Smooth muscle cell of the brain vasculature (primary cell): ENCODE results near the gene FAM171A1.
"Not testable (repeated sequence)": the region's sequence is repeated elsewhere in the genome, so short reads cannot be mapped to it uniquely, and the experiment has no call there.

Experiments
- DNase-seq: peaks from one replicate; pipeline ENCODE4 v3.0.0-alpha.2; 2012; ENCODE audit warnings: low read depth, low spot score

The FAM171A1 gene

DNA sequence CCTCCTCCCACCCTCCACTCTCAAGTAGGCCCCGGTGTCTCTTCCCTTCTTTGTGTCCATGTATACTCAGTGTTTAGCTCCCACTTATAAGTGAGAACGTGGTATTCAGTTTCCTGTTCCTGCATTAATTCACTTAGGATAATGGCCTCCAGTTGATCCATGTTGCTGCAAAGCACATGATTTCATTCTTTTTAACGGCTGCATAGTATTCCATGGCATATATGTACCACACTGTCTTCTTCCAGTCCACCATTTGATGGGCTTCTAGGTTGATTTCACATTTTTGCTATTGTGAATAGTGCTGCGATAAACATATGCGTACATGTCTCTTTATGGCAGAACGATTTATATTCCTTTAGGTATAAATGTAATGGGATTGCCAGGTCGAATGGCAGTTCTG lies 51.0 kb downstream of the FAM171A1 start:
- DNase-seq, result no peak

DNA sequence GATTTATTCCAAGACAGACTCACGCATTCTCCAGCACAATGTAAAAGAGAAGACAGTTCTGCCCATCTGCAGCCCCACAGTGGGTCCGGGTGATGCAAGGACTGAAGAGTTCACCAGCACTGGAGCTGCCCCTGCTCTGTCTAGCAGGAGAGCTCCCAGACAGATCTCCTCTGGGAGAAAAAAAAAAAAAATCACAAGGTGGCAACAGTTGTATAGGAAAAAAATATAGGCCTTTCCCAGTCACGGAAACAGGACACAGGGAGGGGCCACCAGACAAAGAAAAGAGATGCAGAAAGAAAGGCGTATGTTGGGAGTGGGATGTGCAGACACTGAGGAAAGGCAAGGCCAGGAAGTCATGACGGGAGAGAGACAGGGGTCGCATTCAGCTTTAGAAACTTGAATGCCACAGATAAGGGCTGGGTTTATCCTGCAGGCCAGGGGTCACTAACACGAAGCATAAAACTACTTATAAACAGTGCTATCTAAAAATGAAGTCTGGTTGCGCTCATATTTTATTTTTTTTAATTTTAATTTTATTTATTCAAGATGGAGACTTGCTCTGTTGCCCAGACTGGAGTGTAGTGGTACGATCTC lies 54.1 kb downstream of the FAM171A1 start:
- no peak for DNase-seq

DNA sequence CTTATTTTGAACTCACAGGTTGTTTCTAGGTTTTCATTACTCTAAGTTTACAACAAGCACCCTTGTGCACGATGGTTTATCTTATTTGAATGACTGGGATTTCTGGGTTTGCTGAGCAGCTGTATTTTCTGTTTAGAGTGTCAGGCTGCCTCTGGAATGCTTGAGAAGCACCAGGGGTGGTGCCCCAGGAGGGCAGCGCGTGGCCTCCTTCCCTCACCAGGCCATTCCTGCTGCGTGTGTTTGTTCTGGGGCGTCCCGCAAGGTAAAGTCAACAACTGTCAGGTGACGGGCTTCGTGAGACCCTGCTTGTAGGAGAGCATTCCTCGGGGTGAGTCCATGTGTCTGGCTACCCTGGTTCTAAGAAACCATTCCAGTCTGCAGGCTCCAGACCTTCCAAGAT lies 54.9 kb downstream of the FAM171A1 start:
- DNase-seq, result peak; percentile 45

DNA sequence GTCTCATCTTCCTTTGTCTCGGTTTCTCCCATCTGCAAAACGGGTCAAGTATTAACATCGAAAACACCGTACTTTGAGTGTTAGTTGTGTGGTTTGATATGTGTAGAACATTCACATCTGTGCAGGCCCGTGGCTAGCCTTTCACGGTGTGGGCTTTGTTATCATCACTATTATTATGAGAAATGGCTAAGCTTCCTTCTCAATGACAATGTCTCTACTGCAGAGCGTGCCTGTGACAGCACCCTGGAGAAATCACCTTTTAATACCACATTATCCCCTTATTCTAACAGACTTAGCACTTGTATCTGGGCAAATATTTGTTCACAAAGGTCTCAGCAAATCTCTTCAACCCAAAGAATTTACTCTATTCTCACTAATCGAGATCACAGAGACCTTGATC lies 55.8 kb downstream of the FAM171A1 start:
- DNase-seq, result no peak

DNA sequence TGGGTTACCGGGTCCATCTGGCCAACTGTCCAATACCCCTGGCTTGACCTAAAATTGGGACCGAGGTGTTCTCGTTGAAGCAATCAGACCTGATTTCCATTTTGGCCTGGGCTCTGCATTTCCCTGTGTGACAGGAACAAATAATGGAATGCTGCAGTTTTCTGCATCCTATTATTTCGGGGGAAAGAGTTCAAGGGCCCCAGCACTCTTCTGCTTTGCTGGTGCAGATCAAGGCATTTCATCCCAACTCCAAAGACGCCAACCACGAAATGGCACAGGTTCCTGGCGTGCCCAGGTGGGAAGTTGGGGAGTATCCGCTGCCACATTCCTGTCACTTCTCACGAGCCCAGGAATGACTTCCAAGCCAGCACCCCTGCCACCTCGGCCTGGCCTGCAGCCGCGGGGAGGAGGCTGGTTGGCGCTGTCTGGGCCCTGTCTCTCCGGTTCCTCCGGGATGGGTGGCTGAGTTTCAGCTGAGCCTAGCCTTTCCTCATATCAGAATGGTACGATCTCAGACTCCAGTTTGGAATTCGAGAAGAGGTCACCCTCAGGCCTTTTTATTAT lies 56.5 kb downstream of the FAM171A1 start:
- DNase-seq, result no peak

DNA sequence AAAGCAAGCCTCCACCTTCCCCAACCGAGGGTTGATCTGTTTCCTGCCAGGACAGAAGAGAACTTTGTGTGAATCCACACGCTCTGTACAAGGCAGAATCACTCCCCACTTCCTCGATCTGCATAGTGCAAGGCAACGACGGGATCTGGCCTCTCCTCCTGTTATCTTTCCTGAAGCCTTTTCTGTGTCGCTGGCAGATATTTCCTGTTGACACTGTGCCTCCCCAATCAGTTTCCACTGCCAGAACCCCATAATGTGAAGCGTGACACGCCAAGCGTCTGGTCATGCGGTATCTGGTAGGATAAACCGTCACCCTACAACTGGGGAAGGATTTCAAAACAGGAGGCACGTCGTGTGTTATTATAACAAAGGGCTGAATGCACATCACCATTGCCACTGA lies 57.2 kb downstream of the FAM171A1 start:
- no peak for DNase-seq

DNA sequence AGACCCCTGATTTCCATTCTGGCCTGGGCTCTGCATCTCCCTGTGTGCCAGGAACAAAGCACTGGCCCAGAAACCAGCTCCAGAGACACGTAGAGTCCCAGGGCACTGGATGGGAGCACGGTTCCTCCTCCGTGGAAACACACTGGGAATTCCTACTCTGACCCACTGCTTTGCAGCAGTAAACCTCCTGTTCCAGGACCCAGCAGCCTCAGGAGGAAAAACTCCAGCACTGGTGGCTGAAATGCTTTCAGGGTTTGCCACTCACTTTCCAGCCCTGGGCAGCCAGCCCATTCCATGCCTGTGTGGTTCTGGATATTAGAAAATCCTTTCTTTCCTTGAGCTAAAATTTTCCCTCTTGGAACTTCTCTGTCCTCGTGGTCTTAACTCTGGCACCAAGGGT lies 58.0 kb downstream of the FAM171A1 start:
- no peak for DNase-seq

DNA sequence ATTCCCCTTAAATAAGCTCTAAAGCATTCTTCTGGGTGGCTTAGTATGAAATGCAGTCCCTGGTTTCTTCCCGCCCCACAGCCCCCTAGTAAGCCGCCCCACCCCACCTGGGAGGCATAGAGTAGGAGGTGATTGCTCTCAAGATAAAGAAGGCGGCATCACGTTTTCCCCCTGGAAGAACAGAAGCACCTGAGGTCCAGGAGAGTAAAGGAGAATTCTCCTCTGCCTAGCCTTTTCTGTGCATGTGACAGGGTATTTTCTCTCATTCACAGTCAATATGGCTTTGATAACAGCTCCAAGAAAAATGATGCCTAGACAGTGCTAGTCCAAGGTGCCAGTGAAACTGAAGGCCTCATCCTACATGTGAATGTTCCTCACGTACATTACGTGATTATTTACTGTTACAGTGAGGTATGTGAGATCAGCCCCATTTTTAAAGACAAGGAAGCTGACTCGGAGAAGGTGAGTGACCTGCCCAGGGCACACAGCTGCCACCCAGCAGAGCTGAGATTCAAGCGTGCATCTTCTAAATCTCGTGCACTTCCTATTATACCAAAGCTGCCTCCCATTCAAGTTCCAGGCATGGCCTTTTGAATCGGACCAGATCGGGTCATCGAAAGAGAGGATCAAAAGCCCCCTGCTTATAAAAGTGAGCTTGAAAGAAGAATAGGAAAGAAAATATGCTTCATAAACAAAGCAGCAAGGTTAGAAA lies 59.4 kb downstream of the FAM171A1 start:
- no peak for DNase-seq

DNA sequence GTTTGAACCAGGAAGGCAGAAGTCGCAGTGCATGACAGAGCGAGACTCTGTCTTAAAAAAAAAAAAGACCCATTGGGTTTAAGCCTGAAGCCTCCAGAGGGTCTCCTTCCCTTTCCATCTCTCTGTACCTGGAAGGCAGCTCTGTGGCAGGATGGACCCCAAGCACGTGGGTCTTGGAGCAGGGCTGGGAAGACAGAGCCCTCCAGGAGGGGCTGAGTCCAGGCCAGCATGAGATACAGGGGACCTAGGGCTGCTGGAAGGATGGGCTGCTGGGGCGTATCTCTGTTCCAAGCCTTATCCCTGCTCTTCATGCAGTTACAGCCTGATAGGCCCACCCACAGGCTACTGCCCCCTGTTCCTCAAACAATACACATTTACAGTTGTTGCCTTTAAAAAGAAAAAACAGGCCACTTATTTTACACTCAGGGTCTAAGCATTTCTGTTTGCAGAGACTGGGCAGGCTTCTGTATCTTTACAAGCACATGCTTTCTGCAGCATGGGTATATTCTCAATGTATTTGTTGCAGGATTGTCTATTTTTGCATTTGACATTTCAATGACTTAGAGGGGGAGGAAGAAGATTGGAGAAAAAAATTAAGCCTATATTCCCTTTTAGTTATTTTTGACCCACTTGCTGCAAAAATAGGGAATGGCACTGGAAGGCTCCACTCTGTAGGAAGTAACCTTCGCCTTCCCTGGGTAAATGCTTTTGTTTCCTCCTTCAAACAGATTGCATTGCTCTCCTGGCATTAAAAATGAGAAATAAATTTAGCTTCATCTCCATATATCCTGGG lies 60.1 kb downstream of the FAM171A1 start:
- no peak for DNase-seq

DNA sequence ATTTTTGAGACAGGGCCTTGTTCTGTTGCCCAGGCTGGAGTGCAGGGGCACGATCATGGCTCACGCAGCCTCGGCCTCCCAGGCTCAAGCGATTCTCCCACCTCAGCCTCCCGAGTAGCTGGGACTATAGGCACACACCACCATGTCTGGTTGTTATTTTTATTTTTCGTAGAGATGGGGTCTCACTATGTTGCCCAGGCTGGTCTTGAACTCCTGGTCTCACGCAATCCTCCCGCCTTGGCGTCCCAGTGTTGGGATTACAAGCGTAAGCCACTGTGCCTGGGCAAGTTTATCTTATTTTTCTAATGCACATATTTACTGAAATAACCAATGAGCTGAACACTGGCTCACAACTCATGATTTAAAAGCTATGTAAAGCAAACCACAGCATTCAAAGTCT lies 61.9 kb downstream of the FAM171A1 start:
- DNase-seq, result no peak

DNA sequence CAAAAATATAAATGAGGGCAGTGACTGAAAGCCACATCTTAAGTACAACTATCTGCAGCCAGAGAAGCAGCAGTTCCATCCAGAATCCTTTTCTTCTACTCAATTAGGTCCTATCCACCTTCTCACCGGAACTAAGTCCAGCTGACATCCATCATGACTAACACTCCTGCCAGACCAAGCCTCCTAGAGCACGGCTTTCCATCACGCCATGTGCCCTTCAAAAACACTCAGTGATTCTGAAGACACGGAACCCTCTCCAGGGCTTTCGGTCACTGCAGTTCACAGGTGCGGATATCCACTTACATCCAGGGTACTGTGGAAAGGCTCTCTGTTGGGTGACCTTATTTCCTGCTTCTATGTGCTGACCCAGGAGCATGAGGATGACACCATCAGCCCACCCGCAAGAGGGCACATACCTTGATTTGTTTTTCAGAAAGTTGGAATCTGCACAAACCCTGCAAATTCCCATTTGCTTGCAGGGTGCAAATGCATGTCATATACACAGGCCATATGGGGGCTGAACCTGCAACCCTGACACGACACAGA lies 64.3 kb downstream of the FAM171A1 start:
- DNase-seq, result no peak

DNA sequence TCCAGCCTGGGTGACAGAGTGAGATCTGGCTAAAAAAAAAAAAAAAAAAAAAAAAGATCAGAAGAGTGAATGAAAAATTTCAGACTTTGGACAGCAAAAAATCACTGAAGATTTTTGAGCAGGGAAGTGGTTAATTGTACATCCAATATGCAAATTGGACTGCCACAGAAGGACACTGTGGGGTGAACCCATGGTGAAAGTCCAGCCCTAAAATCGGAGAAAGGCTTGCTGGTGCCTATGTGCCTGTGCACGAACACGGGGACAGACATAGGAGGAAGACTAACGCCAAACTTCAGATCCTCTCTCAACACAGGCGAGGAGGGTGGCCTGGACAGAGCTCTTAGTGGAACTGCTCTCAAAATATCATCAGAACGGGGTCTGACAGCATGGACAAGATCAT lies 65.5 kb downstream of the FAM171A1 start:
- DNase-seq, result no peak

DNA sequence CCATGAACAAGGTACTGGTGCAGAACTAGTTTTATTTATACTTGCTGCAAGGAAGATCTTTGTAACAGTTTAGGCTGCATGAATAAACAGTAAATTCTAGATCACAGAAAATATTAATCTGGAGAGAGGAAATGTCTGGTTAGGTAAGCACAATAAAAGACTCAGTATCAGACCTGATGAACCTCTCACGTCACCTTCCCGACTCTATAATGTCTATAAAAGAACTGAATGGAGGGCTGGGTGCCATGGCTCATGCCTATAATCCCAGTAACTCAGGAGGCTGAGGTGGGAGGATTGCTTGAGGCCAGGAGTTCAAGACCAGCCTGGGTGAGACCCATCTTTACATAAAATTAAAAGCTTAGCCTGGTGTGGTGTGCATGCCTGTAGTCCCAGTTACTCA lies 65.9 kb downstream of the FAM171A1 start:
- no peak for DNase-seq

DNA sequence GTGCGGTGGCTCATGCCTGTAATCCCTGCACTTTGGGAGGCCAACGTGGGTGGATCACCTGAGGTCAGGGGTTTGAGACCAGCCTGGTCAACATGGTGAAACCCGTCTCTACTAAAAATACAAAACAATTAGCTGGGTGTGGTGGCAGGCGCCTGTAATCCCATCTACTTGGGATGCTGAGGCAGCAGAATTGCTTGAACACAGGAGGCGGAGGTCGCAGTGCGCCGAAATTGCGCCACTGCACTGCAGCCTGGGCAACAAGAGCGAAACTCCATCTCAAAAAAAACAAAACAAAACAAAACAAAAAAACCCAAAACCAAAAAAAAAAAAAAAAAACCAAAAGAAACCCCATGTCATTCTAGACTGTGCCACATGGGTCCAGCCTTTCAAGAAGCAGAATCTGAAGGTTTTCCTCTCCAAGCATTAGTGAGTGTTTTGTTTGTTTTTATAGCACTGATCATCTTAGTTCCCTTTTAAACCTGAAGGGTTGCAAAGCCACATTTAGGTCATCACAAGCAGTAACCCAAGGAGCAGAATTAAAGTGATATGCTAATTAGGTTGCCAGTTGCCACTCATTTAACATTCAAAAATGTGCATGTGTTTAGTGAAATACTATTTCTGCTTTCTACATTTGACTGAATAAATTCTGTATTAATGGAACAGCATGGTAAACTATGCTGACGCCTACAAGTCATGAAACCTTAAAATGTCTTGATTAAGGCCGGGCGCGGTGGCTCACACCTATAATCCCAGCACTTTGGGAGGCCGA lies 68.7 kb downstream of the FAM171A1 start:
- DNase-seq, result not testable (repeated sequence)

DNA sequence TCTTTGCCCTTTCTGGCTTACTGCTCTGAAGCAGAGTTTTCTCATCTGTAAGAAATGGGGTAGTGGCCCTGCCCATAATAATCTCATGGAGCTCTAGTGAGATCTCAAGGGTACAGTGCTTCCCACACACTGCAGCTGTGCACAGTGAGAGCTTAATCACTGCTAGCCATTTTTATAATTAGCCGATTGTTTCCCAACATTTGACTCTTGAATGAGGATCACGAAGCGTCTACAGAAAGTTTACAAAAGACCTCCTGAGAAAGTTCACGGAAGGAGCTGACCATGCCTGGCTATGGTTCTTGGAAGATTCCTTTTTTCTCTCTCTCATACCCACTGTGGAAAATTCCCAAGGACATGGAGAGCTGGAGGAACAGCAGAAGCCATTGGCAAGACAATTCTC lies 70.4 kb downstream of the FAM171A1 start:
- no peak for DNase-seq

DNA sequence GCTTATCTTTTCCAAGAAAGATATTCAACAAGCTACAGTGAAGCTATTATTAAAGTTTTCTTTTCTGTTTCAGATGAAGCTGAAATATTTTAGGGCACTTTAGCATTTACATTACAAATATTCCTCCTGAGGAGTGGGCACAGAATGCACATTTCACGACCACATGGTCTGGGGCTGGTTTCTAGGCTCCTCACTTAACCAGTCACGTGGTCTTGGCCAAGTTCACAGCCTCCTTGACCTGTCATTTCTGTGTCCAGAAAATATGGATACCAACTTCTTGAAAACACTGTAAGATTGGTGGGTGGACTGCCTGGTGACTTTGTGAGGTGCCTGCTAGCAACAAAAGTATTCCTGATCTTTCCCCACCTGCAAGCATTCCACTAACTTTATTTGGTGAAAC lies 70.9 kb downstream of the FAM171A1 start:
- DNase-seq, result no peak

DNA sequence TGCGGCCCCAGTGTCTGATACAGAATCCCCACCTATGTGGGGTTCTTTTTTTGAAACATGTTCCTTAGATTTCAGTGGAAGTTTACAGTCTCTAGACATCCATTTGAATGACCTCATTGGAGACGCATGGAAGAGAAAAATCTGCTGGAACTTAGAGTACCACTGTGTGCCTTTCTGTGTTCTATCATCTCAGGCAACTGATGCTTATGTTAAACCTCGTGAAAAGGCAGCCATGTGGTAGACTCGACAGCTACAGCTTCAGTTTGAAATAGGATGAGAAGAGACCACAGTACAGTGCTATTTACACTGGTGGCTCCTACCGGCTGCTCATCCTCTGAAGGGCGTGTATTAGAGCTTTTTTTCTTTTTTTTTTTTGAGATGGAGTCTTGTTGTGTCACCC lies 74.4 kb downstream of the FAM171A1 start:
- DNase-seq, result no peak

DNA sequence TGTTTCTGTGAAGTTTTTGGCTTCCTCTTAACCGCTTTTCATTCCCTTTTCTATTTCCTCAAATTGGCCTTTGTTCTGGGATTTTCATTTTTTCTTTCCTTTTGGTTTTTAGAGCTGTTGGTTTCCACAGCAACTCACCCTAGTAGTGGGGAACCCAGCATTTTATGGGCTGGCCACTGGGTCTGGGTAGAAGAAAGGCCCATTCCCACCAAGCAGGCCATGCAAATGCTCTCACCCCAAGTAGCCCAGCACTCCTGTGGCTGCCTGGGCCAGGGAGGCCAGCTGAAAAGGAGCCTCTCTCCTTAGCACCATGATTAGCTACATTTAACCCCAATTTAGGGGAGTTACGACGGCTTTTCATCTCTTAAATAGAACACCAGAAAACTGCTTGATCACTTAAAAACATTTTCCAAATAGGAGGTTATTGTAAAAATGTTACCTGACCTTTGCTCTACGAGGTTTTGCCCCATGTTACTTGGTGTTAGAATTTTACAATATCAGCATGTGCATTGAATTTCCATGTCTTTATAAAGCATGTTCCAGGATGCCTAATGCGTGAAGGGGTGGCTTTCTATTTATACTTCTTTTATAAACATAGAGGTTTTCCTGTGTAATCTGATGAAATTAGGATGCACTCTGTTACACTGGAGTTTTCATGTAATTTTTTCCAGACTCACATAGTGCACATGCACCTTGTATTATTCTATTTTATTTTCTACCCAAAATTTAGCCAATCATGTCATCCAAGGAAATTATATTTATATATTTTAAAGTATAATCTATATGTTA lies 75.4 kb downstream of the FAM171A1 start:
- DNase-seq, result no peak

DNA sequence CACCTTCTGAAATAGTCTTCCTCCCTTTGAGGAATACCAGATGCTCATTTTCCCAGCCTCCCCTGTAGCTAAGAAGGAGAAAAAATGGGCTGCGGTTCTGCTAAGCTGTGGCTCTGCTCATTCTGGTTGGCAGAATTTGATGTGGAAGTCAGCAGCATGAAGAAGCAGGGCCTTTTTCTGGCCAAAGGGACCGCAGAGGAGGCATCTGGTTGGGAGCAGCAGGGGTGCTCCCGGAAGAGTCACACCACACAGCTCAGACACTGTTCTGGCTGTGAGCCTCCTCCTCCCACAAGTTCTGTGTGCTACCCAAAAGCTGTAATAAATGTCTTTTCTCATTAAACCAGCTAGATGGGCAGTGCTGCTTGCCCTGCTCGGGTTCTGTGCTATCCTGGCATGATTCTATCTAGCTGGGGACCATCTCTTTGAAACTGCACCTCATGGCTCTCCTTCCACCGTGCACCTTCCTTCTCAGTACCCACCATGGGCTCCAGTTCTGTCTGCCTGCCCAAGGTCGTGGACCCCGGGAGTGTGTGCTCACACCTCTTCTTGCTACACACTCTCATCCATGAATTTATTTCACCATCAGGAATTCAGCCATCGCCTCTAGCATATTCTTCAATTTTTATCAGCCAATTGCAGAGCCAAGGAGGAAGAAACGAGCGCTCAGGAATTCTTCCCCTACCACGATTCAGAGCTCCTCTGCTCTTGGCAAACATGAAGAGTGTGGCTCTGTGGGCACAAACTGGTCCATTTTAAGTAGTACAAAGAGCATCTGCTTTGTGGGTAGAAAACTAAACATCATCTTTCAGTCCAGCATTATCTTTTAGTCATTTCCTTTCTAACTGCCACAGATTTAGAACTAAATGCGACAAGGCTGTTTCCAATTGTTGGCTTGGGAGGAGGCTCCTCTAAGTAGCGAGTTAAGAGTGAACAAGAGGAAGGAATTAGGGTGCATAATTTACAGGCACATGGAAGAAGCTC lies 76.9 kb downstream of the FAM171A1 start:
- DNase-seq, result no peak

DNA sequence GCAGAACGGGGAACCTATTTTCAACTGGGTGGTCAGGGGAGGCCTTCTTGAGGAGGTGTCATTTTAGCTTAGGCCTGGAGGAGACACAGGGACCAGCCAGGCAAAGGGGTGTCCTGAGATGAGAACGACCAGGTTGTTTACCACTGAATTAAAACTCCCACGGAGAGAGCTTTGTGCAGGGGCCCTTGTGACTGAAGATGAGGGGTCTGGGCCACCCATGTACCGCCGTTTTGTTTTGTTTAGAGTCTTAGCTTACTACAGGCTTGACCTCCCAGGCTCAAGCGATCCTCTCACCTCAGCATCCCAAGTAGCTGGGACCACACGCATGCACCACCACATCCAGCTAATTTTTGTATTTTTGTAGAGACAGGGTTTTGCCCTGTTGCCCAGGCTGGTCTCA lies 80.4 kb downstream of the FAM171A1 start:
- DNase-seq, result no peak
